ENCODE results near the gene DLGAP1. TPM values are rescaled to one million over a fixed set of nuclear protein-coding genes. Genes with fewer than 3 reads are reported as not detected.

DLGAP1 gene
- total RNA-seq, 1 donor from 2014 or later = 0.63 TPM

GRCh38 chr18:3690764-3691066 is 764.4 kb downstream of the DLGAP1 start:
- DNase-seq (ENCODE audit: low read depth) = no peak
- TF ChIP-seq CTCF (conservative IDR thresholded peaks at IDR 0.05; ENCODE audit: low read depth, low read length) = no peak
- no peak overlapping the region for H3K4me3 ChIP-seq (ENCODE audit: low read depth, low read length)

GRCh38 chr18:3689986-3690763 is 764.9 kb downstream of the DLGAP1 start:
- no peak overlapping the region for H3K4me3 ChIP-seq (ENCODE audit: low read depth, low read length)
- DNase-seq (ENCODE audit: low read depth) = no peak
- TF ChIP-seq CTCF (conservative IDR thresholded peaks at IDR 0.05; ENCODE audit: low read depth, low read length) = no peak

- no peak for TF ChIP-seq CTCF (conservative IDR thresholded peaks at IDR 0.05; ENCODE audit: low read depth, low read length)
- H3K4me3 ChIP-seq (ENCODE audit: low read depth, low read length) = no peak overlapping the region
- DNase-seq (ENCODE audit: low read depth) = no peak
These were observed 766.0 kb downstream of the DLGAP1 start for GRCh38 chr18:3689091-3689490.

GRCh38 chr18:3688690-3689089 is 766.4 kb downstream of the DLGAP1 start:
- no peak overlapping the region for H3K4me3 ChIP-seq (ENCODE audit: low read depth, low read length)
- no peak for TF ChIP-seq CTCF (conservative IDR thresholded peaks at IDR 0.05; ENCODE audit: low read depth, low read length)
- peak; percentile 98 for DNase-seq (ENCODE audit: low read depth)

- no peak overlapping the region for H3K4me3 ChIP-seq (ENCODE audit: low read depth, low read length)
- no peak for TF ChIP-seq CTCF (conservative IDR thresholded peaks at IDR 0.05; ENCODE audit: low read depth, low read length)
- no peak for DNase-seq (ENCODE audit: low read depth)
These were observed 771.6 kb downstream of the DLGAP1 start for GRCh38 chr18:3683483-3683882.

GRCh38 chr18:3682061-3682460 is 773.0 kb downstream of the DLGAP1 start:
- no peak overlapping the region for H3K4me3 ChIP-seq (ENCODE audit: low read depth, low read length)
- DNase-seq (ENCODE audit: low read depth) = no peak
- no peak for TF ChIP-seq CTCF (conservative IDR thresholded peaks at IDR 0.05; ENCODE audit: low read depth, low read length)

- no peak for DNase-seq (ENCODE audit: low read depth)
- H3K4me3 ChIP-seq (ENCODE audit: low read depth, low read length) = no peak overlapping the region
- no peak for TF ChIP-seq CTCF (conservative IDR thresholded peaks at IDR 0.05; ENCODE audit: low read depth, low read length)
These were observed 775.9 kb downstream of the DLGAP1 start for GRCh38 chr18:3679241-3679640.
